ENCODE measurements around the gene EIF2S3.
"Not testable (repeated sequence)": the region's sequence is repeated elsewhere in the genome, so short reads cannot be mapped to it uniquely, and the experiment has no call there.

The EIF2S3 gene

GRCh38 chrX:24030597-24030996, 24.2 kb upstream of the EIF2S3 start:
- Histone ChIP-seq H4K8ac (ENCODE audit: low read depth, low read length) (no peak overlapping the region), H3K4me2 (ENCODE audit: low read length) (no peak overlapping the region), H3K36me3 (ENCODE audit: control insufficient read depth in 1 of 2, insufficient read depth in 2 of 2, low read length in 2 of 2) (no peaks in the 10 kb centered on the region), H3K79me1 (ENCODE audit: low read length) (peaks cover 5% of the 10 kb centered on the region), H3K9ac (ENCODE audit: low read length) (no peak overlapping the region), H2BK5ac (ENCODE audit: low read depth, low read length, poor library complexity) (no peak overlapping the region), H2BK12ac (ENCODE audit: low read length) (no peak overlapping the region), H3K4me3 (ENCODE audit: low read depth, low read length) (no peak overlapping the region), H4K12ac (ENCODE audit: low read depth, low read length) (no peak overlapping the region), H3K23ac (ENCODE audit: low read length) (no peak overlapping the region), H3K27me3 (ENCODE audit: insufficient read depth, low read length) (no peaks in the 10 kb centered on the region), H3K4me1 (ENCODE audit: control insufficient read depth in 1 of 2, insufficient read depth in 2 of 2, low read length in 2 of 2) (no peaks in the 10 kb centered on the region), H2AFZ (ENCODE audit: insufficient read depth, low read length, poor library complexity) (no peak overlapping the region), H2BK120ac (ENCODE audit: insufficient read depth, low read length, poor library complexity) (no peak overlapping the region), H3K79me2 (ENCODE audit: control insufficient read depth, insufficient read depth, low read length, poor library complexity) (peaks cover 2% of the 10 kb centered on the region), H2AK5ac (ENCODE audit: low read length) (no peak overlapping the region), H4K91ac (ENCODE audit: low read depth, low read length) (no peak overlapping the region), H3K4ac (ENCODE audit: low read depth, low read length) (no peak overlapping the region), H3K18ac (ENCODE audit: low read length) (no peak overlapping the region), H3K9me3 (ENCODE audit: insufficient read depth, low read depth, low read length) (no peaks in the 10 kb centered on the region), H3K27ac (ENCODE audit: low read depth, low read length) (no peak overlapping the region), H3K14ac (ENCODE audit: low read length) (no peak overlapping the region)
- no peak for DNase-seq
- WGBS (ENCODE audit: extremely low coverage, insufficient coverage, insufficient read length) = no CpG with 5 or more reads among the region's 5 CpGs

DNA sequence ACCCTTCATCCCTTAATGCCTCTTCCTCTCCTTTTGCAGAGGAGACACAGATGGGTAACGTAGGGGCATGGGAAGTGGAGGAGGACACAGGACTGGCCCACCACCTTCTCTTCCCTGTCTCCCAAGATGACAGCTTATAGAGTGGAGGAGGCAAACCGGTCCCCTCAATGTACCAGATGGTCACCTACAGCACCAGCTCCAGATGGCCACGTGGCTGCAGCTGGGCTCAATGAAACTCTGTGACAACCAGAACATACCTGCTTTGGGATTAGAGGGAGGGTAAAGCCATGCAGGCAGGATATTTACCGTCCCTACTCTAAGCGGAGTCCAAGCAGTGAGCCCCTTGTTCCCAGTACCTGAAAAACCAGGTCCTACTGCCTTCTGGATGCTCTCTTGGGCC, 20.3 kb upstream of the EIF2S3 start:
- H4K91ac ChIP-seq (ENCODE audit: low read depth, low read length) = no peak overlapping the region
- H3K9me3 ChIP-seq (ENCODE audit: insufficient read depth, low read depth, low read length) = no peaks in the 10 kb centered on the region
- H4K12ac ChIP-seq (ENCODE audit: low read depth, low read length) = no peak overlapping the region
- H3K14ac ChIP-seq (ENCODE audit: low read length) = no peak overlapping the region
- no peak overlapping the region for H3K23ac ChIP-seq (ENCODE audit: low read length)
- H3K79me2 ChIP-seq (ENCODE audit: control insufficient read depth, insufficient read depth, low read length, poor library complexity) = no peaks in the 10 kb centered on the region
- H2AFZ ChIP-seq (ENCODE audit: insufficient read depth, low read length, poor library complexity) = no peak overlapping the region
- no peak overlapping the region for H3K27ac ChIP-seq (ENCODE audit: low read depth, low read length)
- H3K4ac ChIP-seq (ENCODE audit: low read depth, low read length) = no peak overlapping the region
- WGBS (ENCODE audit: extremely low coverage, insufficient coverage, insufficient read length) = no CpG with 5 or more reads among the region's 5 CpGs
- no peak overlapping the region for H2BK5ac ChIP-seq (ENCODE audit: low read depth, low read length, poor library complexity)
- no peak overlapping the region for H4K8ac ChIP-seq (ENCODE audit: low read depth, low read length)
- DNase-seq = no peak
- no peaks in the 10 kb centered on the region for H3K36me3 ChIP-seq (ENCODE audit: control insufficient read depth in 1 of 2, insufficient read depth in 2 of 2, low read length in 2 of 2)
- H3K27me3 ChIP-seq (ENCODE audit: insufficient read depth, low read length) = no peaks in the 10 kb centered on the region
- H3K4me3 ChIP-seq (ENCODE audit: low read depth, low read length) = no peak overlapping the region
- H3K4me1 ChIP-seq (ENCODE audit: control insufficient read depth in 1 of 2, insufficient read depth in 2 of 2, low read length in 2 of 2) = no peaks in the 10 kb centered on the region
- H2AK5ac ChIP-seq (ENCODE audit: low read length) = no peak overlapping the region
- no peak overlapping the region for H3K4me2 ChIP-seq (ENCODE audit: low read length)
- H2BK12ac ChIP-seq (ENCODE audit: low read length) = no peak overlapping the region
- H2BK120ac ChIP-seq (ENCODE audit: insufficient read depth, low read length, poor library complexity) = no peak overlapping the region
- no peak overlapping the region for H3K9ac ChIP-seq (ENCODE audit: low read length)
- H3K79me1 ChIP-seq (ENCODE audit: low read length) = no peaks in the 10 kb centered on the region
- H3K18ac ChIP-seq (ENCODE audit: low read length) = no peak overlapping the region

DNA sequence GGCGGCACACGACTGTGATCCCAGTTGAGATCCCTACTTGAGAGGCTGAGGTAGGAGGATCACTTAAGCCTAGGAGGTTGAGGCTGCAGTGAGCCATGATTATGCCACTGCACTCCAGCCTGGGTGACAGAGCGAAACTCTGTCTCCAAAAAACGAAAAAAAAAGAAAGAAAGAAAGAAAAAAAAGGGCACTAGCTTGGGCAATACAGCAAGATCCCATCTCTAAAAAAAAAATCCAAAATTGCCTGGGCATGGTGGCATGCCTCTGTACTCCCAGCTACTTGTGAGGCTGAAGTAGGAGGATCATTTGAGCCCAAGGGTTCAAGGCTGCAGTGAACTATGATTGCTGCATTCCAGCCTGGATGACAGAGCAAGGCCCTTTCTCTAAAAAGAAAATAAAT, 17.0 kb upstream of the EIF2S3 start:
- no CpG with 5 or more reads among the region's 4 CpGs for WGBS (ENCODE audit: extremely low coverage, insufficient coverage, insufficient read length)
- H3K4ac ChIP-seq (ENCODE audit: low read depth, low read length) = no peak overlapping the region
- no peak overlapping the region for H2BK5ac ChIP-seq (ENCODE audit: low read depth, low read length, poor library complexity)
- H4K8ac ChIP-seq (ENCODE audit: low read depth, low read length) = no peak overlapping the region
- no peak overlapping the region for H3K14ac ChIP-seq (ENCODE audit: low read length)
- no peaks in the 10 kb centered on the region for H3K79me1 ChIP-seq (ENCODE audit: low read length)
- H3K79me2 ChIP-seq (ENCODE audit: control insufficient read depth, insufficient read depth, low read length, poor library complexity) = no peaks in the 10 kb centered on the region
- no peaks in the 10 kb centered on the region for H3K36me3 ChIP-seq (ENCODE audit: control insufficient read depth in 1 of 2, insufficient read depth in 2 of 2, low read length in 2 of 2)
- no peak overlapping the region for H3K9ac ChIP-seq (ENCODE audit: low read length)
- H2BK120ac ChIP-seq (ENCODE audit: insufficient read depth, low read length, poor library complexity) = no peak overlapping the region
- no peak overlapping the region for H3K4me3 ChIP-seq (ENCODE audit: low read depth, low read length)
- no peaks in the 10 kb centered on the region for H3K27me3 ChIP-seq (ENCODE audit: insufficient read depth, low read length)
- no peak overlapping the region for H4K91ac ChIP-seq (ENCODE audit: low read depth, low read length)
- no peak overlapping the region for H3K4me2 ChIP-seq (ENCODE audit: low read length)
- H3K9me3 ChIP-seq (ENCODE audit: insufficient read depth, low read depth, low read length) = no peaks in the 10 kb centered on the region
- H3K4me1 ChIP-seq (ENCODE audit: control insufficient read depth in 1 of 2, insufficient read depth in 2 of 2, low read length in 2 of 2) = no peaks in the 10 kb centered on the region
- H3K18ac ChIP-seq (ENCODE audit: low read length) = no peak overlapping the region
- no peak overlapping the region for H2BK12ac ChIP-seq (ENCODE audit: low read length)
- DNase-seq = no peak
- H2AK5ac ChIP-seq (ENCODE audit: low read length) = no peak overlapping the region
- no peak overlapping the region for H2AFZ ChIP-seq (ENCODE audit: insufficient read depth, low read length, poor library complexity)
- H3K27ac ChIP-seq (ENCODE audit: low read depth, low read length) = no peak overlapping the region
- H4K12ac ChIP-seq (ENCODE audit: low read depth, low read length) = no peak overlapping the region
- H3K23ac ChIP-seq (ENCODE audit: low read length) = no peak overlapping the region

DNA sequence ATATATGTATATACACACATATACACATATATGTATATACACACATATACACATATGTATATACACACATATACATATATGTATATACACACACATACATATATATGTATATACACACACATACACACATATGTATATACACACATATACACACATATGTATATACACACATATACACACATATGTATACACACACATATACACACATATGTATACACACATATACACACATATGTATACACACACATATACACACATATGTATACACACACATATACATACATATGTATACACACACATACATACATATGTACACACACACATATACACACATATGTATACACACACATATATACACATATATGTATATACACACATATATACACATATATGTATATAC, 8.7 kb upstream of the EIF2S3 start:
- H2BK12ac ChIP-seq (ENCODE audit: low read length); H4K12ac ChIP-seq (ENCODE audit: low read depth, low read length); H3K9ac ChIP-seq (ENCODE audit: low read length); H3K4me2 ChIP-seq (ENCODE audit: low read length); H3K36me3 ChIP-seq (ENCODE audit: control insufficient read depth in 1 of 2, insufficient read depth in 2 of 2, low read length in 2 of 2); H3K14ac ChIP-seq (ENCODE audit: low read length); H2BK120ac ChIP-seq (ENCODE audit: insufficient read depth, low read length, poor library complexity); DNase-seq; H3K4me3 ChIP-seq (ENCODE audit: low read depth, low read length); H4K8ac ChIP-seq (ENCODE audit: low read depth, low read length); H3K27me3 ChIP-seq (ENCODE audit: insufficient read depth, low read length); H3K4ac ChIP-seq (ENCODE audit: low read depth, low read length); H4K91ac ChIP-seq (ENCODE audit: low read depth, low read length); H3K4me1 ChIP-seq (ENCODE audit: control insufficient read depth in 1 of 2, insufficient read depth in 2 of 2, low read length in 2 of 2); H3K9me3 ChIP-seq (ENCODE audit: insufficient read depth, low read depth, low read length); H3K18ac ChIP-seq (ENCODE audit: low read length); H2BK5ac ChIP-seq (ENCODE audit: low read depth, low read length, poor library complexity); H3K27ac ChIP-seq (ENCODE audit: low read depth, low read length); H2AFZ ChIP-seq (ENCODE audit: insufficient read depth, low read length, poor library complexity); H2AK5ac ChIP-seq (ENCODE audit: low read length); H3K23ac ChIP-seq (ENCODE audit: low read length); H3K79me1 ChIP-seq (ENCODE audit: low read length); H3K79me2 ChIP-seq (ENCODE audit: control insufficient read depth, insufficient read depth, low read length, poor library complexity): not testable (repeated sequence)

- H2BK12ac ChIP-seq (ENCODE audit: low read length); H3K18ac ChIP-seq (ENCODE audit: low read length); H3K36me3 ChIP-seq (ENCODE audit: control insufficient read depth in 1 of 2, insufficient read depth in 2 of 2, low read length in 2 of 2): not testable (repeated sequence)
Observed at GRCh38 chrX:24049643-24050042, 5.1 kb upstream of the EIF2S3 start.

More at GRCh38 chrX:24049643-24050042, 5.1 kb upstream of the EIF2S3 start:
- not testable (repeated sequence) for H2AFZ ChIP-seq (ENCODE audit: insufficient read depth, low read length, poor library complexity); H3K4me1 ChIP-seq (ENCODE audit: control insufficient read depth in 1 of 2, insufficient read depth in 2 of 2, low read length in 2 of 2); H4K8ac ChIP-seq (ENCODE audit: low read depth, low read length); H4K12ac ChIP-seq (ENCODE audit: low read depth, low read length); H3K23ac ChIP-seq (ENCODE audit: low read length); H3K14ac ChIP-seq (ENCODE audit: low read length); H4K91ac ChIP-seq (ENCODE audit: low read depth, low read length); H2AK5ac ChIP-seq (ENCODE audit: low read length); H3K27me3 ChIP-seq (ENCODE audit: insufficient read depth, low read length); H3K79me2 ChIP-seq (ENCODE audit: control insufficient read depth, insufficient read depth, low read length, poor library complexity); H3K9ac ChIP-seq (ENCODE audit: low read length); H2BK120ac ChIP-seq (ENCODE audit: insufficient read depth, low read length, poor library complexity); DNase-seq; H3K4ac ChIP-seq (ENCODE audit: low read depth, low read length); H3K4me2 ChIP-seq (ENCODE audit: low read length); H3K4me3 ChIP-seq (ENCODE audit: low read depth, low read length); H2BK5ac ChIP-seq (ENCODE audit: low read depth, low read length, poor library complexity); H3K79me1 ChIP-seq (ENCODE audit: low read length); H3K9me3 ChIP-seq (ENCODE audit: insufficient read depth, low read depth, low read length); H3K27ac ChIP-seq (ENCODE audit: low read depth, low read length)
- WGBS (ENCODE audit: extremely low coverage, insufficient coverage, insufficient read length) = no CpG with 5 or more reads among the region's 24 CpGs
